GM18526 (cell line): ENCODE results near the gene B3GAT3.

Experiments used
- POLR2A ChIP-seq: IDR thresholded peaks from 3 replicates; pipeline ENCODE4 v1.6.1; 2011; ENCODE audit not compliant: insufficient read length; ENCODE audit errors: extremely low read depth

Gene B3GAT3

DNA sequence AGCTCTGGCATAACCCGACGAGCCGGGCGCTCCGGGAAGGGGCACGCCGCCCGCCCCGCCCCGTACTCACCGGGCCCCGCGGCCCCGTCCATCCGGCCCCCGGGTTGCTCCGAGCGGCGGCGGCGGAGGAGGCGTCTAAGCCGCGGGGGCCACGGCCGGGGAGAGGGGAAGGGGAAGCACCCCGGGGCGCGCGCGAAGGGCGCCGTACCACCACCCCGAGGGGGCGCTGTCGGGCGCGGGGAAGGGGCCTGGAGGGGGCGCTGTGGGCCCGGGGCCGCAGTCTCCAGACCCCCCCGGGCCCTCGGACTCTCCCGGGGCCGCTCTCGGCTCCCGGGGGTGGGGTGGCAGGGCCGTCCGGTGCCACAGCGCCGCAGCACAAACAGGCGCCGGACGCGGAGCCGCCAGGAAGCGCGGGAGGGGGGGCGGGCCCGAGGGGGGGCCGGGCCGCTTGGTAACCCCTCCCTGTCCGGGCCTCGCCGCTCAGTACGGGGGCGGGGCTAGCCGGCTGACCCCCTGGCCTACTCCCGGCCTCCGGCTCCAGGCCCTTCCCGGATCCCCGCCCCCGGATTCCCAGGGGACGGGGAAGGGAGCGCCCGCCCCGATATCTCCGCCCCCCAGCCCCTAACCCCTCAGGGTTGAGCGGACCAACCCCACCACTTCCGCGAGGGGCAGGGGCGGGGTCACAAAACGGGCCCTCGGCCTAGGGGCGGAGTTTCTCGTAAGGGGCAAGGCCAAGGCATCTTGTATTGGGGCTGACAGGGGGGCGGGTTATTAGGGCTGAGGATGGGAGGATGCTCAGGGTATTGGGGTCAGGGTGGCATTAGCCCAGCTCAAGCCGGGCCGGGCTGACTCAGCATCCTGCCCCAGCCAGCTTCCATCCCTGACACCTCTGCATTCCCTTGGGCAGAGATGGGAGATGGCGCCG, 9.2 kb downstream of the B3GAT3 start, which contains the start of the genes EML3 and ROM1:
EML3 (minus strand) TSS at position 410 of the 925 bp plus-strand sequence; CDS start at position 92, 318 bp downstream.
ROM1 (plus strand) TSS at position 892 of the 925 bp plus-strand sequence; CDS start at position 917, 25 bp downstream.
- TF ChIP-seq POLR2A, result no peak

DNA sequence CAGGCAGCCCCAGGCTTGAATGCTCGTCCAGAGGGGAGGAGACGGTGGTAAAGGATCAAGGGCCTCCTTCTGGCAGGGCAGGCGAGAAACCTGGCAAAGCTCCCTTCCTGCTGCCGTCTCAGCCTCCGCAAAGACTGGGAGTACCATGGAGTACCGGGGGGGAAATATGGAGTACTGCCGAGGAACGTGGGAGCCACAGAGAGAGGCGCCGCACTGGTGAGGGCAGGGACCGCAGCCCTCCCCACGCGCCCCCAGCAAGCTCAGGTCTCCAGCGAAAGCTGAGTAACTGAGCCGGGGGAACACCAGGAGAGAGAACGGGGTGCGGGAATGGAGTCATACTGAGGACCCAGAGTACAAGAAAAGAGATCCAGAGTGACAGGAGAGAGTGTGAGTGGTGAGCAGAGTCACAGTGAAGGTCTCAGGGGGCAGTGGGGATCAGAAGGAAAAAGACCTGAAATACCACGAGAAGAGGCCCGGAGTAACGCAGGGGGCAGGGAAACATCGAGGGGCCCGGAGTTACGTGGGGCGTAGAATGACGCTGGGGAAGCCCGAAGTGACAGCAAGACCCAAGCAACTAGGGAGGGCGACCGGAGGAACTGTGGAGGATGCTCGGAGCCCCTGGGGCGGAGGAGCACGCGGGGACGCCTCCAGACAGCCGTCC, 10.0 kb downstream of the B3GAT3 start:
- TF ChIP-seq POLR2A, result no peak

DNA sequence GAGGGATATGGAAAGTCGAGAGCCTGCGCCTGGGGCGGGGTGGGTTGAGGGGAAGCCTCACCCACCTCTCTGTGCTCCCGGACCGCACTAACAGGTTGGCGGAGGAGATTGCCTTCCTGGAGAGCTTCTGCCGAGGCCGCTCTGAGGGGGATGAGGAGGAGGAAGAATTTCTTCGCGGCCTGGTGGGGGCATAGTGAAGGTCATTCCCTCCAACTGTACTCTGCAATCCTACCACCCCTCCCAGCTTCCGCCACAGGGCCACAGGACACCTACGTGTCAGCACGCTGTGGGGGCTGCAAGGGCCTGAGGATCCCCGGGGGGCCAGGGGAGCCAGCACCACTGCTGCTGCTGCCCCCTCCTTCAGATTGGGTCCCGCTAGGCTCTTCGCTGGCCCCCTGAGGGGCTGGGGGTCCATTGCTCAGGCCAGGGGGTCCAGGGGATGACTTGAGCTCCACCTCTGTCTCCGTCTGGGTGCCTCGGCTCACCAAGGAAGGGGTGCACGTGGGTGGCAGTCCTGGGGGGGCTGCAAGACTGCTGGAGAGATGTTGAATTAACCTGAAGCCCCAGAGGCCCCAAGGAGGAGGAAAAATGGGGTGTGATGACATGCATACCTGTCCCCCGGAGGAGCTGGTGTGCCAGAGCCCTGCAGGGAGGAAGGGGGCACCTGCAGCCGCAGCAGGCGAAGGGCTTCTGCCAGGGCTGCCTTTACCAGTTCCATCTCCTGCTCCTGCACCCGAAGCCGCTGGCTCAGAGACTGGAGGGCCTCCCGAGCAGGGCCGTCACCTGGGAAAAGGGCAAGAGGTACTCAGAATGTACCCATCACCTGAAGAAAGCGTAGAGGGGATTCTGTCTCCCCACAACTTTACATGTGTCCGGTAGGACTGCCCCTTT, 10.7 kb downstream of the B3GAT3 start:
- no peak for TF ChIP-seq POLR2A

DNA sequence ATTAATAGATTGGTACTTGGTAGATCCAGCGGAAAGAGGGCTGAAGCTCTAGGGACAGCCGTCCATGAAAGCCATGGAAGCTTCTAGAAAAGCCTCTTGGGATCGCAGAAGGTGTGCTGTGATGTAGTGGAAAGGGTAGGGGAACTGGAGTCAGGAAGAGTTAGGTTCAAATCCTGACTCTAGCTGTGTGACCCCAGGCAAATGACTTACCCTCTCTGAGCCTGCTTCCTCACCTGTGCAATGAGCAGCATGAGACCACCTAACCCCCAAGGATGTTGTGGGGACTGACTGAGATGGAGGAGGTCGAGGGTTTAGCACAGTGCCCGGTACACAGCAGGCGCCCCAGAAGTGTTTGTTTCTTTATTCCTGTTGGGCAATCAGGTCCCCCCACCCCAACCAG, 11.4 kb downstream of the B3GAT3 start:
- no peak for TF ChIP-seq POLR2A

DNA sequence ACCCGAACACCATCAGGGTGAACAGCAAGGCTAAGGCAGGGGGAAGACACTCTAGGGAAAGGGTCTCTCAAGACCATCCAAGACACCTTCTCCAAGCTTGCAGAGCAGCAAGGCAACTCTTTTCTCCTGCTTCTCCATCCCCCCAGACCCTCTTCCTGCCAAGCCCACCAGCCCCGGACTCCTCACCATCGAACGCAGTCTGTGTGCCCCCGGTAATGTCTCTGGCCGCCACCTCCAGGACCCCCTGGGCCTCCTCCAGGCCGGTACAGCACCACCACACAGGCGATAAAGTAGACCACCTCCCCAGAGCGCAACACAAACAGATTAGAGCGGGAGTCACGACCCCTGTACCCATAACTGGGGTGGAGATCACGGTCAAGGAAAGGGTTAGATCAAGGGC, 13.0 kb downstream of the B3GAT3 start:
- no peak for TF ChIP-seq POLR2A

DNA sequence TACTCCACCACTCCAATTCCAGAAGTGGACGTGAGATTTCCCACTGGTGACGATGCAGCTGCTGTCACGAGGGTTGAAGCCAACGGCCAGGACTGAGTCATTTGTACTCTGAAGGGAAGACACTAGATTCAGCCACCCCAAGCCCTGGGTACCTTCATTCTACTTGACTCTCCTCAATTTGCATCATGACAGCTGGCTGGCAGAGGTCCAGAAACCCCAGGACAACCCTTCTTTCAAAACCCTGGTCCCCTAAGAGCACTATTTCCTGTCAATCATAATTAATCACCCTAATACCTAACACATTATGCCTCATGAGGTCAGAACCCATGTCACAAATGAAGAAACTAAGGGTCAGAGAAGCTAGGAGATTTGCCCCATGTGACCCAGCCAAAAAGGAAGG, 14.1 kb downstream of the B3GAT3 start:
- no peak for TF ChIP-seq POLR2A

DNA sequence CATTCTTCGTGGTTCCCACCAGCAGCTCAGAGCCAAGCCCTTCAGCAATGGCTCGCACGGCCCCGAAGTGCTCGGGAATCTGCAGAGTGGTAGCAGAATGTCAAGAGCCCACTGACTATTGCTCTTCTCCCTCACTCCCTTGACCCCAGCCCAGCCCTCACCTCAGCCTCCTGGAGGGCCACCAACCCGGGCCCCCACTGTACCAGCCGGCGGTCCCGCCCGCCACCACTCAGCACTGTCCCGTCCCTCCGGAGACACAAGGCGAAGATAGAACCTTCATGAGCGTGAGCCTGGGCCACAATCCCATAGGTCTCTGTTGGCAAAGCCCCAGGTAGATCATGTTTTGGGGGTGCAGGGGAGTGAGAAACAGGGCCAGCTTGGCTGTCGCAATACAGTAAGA, 15.9 kb downstream of the B3GAT3 start:
- TF ChIP-seq POLR2A, result no peak

DNA sequence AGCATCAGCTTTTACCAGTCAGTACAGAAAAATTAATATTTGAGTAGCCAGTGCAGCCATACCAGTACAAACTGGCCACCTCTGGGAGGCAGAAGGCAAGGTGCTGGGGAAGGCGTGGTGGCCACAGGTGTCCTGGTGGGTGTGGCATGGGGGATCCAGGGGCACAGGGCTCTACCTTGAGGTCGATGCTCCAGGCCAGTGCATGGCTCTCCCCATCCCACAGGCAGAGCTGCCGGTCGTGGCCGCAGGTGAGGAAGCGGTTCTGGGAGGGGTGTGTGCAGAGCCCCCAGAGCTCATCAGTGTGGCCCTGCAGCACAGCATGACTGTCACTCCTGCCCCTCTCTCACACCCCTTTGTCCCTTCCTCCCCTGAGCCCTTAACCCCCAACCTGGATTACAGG, 16.3 kb downstream of the B3GAT3 start:
- TF ChIP-seq POLR2A, result no peak

DNA sequence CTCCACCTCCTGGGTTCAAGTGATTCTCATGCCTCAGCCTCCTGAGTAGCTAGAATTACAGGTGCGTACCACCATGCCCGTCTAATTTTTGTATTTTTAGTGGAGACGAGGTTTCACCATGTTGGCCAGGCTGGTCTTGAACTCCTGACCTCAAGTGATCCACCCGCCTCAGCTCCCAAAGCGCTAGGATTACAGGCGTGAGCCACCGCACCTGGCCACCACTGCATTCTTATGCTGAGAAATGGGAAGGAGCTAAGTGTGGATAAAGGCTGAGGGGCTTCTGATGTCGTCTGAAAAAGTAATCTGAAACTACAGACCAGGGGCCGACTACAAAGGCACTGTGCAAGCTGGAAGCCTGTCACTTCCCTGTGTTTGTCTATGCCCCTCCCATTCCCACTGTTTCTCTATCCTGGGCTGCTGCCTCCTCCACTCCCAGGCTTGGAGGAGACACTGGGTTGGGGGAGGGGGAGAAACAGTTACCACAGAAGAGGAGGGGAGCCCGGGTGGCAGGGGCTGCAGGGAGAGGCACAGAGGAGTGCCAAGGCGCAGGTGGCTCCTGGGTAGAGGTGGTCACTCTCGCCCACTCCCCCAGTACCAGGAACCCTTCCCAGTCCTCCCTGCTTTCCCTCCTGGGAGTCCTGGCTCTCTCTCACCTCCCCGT, 17.2 kb downstream of the B3GAT3 start:
- TF ChIP-seq POLR2A, result no peak

DNA sequence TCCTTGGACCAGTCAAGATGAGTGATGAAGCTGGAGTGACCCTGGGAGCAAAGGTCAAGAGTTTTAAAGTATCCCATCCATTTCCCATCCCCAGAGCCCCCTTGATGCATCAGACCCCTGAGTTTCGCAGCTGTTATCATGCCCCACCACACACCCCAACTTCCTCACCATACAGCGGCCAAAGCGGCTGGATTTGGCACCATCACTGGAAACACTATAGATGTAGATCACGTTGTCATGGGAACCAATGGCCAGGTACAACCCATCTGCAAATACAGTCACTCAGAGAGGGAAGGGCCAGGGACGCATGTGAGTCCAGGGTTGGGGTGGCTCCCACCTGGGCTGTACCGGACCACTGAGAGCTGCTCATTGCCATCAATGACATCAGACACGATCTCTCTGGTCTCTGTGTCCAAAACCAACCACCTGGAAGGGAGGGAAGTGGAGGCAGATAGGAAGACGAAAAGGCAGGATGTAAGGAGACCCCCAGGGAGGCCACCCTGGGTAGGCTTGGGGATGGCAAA, 17.9 kb downstream of the B3GAT3 start:
- no peak for TF ChIP-seq POLR2A

DNA sequence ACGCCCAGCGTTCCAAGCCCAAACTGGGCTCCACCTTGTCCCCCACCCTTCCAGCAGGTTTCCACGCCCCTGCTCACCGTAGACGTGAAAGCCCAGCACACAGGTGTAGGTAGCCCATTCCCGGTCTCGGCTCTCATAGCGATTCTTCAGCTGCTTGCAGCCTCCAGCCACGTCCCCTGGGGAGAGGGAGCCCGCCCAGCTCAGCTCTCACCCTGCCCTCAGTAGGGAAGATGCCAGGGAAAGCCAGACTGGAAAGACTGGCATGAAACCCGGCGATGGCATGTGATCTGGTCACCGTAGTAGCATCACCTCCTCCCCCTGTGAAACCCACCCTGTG, 18.7 kb downstream of the B3GAT3 start:
- no peak for TF ChIP-seq POLR2A

DNA sequence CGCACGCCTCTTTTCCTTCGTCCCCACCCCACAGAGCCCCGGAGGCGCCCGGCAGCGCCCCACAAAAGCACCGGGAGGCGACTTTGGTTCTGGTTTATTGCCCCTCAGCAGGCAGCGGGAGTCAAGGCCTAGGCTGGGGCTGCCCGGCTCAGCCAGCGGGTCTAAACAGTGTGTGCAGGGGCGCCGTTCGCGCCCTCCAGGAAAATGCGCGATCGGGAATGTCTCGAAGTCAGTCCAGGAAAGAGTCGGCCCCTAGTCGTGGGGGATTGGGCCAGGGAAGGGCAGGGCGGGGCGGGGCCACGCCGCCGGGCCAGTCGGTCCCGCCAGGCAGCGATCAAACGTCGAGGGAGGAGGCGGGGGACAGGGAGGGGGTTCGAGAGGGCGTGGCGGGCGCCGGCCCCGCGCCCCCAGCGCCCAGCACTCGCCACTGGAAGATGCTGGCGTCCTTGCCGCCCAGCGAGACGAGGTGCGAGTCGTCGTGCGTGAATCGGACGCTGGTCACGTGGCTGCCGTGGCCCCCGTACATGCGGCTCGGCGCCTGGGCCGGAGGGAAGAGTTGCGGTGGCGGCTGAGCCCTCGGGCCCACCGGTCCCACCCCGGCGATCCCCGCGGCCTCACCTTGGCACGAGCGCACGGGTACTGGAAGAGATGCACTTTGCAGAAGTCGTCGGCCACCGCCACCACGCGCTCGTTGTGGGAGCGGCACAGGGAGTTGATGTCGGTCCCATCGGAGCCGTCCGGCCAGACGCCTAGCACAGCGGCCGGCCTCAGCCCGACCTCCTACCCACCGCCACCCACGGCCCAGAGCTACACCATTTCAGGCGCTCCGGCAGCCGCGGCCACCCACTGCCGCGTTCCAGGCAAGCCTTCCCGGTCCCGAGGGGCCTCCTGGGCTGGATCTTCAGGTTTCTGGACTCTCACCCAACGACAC, 19.4 kb downstream of the B3GAT3 start:
- no peak for TF ChIP-seq POLR2A

DNA sequence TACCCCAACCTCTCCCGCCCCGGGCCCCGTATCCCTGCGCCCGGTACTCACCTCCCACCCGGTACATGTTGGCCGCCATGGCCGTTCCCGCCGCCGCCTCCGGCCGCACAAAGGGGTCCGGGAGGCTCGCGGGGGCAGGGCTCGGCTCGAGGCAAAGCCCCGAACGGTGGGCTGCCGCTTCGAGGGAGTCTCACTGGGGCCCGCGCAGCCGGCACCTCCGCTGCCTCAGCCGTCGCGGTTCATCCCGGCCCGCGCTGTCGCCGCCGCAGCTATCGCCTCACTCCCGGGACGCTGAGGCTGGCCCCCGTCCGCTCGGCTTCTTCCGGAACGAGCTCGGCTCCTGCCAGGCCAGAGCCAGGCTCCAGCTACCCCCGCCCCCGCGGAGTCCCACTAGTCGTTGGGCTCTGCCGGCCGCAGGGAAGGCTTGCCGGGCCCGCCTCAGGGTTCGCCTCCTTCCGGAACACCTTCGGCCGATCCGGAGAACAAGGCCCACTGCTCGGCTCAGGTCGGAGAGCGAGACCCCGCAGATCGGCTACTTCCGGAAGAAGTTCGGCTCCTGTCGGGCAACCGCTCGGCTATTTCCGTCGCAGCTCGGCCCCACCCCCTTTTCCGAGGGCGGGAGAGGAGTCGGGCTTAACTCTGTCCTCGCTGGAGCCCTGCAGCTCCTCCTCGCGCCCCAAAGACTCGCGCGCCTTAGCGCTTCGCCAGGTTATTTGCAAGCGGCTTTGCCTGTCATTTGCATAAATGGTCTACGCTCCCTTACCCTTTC, 20.2 kb downstream of the B3GAT3 start, which contains the start of gene MTA2:
MTA2 (minus strand) TSS at position 494 of the 769 bp plus-strand sequence; CDS start at position 79, 415 bp downstream.
- TF ChIP-seq POLR2A, result peak; percentile 53
